Activated naive CD4-positive, alpha-beta T cell treated with anti-CD3 and anti-CD28 coated beads, Interleukin-2, amount 10 ng/mL, durations not matched to agents 7 days and 5 days (primary cell): ENCODE results near the gene IGDCC3.
A peak's percentile ranks its signal among the peaks of the same experiment; 100 is the strongest.

Experiments
- CTCF ChIA-PET: fragments of 350-600 bp; sonication (Branson Sonifier 250); formaldehyde crosslinking; loops from one replicate; lab custom pipeline; 2021; ENCODE audit warnings: antibody characterized with exemption; lab: Charles Lee
- DNase-seq: peaks from one replicate; pipeline ENCODE4 v3.0.0-alpha.2; 2020
- H3K27ac Mint-ChIP-seq: one replicate; pipeline ENCODE4 v1.8.0; 2021; ENCODE audit warnings: mild to moderate bottlenecking, moderate library complexity, mixed read lengths
- H3K27me3 Mint-ChIP-seq: one replicate; pipeline ENCODE4 v1.8.0; 2021; ENCODE audit warnings: mild to moderate bottlenecking, mixed read lengths
- H3K36me3 Mint-ChIP-seq: one replicate; pipeline ENCODE4 v1.8.0; 2021; ENCODE audit warnings: mixed read lengths
- H3K4me1 Mint-ChIP-seq: one replicate; pipeline ENCODE4 v1.8.0; 2021; ENCODE audit warnings: mixed read lengths
- H3K4me3 Mint-ChIP-seq: one replicate; pipeline ENCODE4 v1.8.0; 2021; ENCODE audit warnings: mild to moderate bottlenecking, moderate library complexity, mixed read lengths
- H3K9me3 Mint-ChIP-seq: one replicate; pipeline ENCODE4 v1.8.0; 2021; ENCODE audit warnings: mixed read lengths

Gene IGDCC3

DNA sequence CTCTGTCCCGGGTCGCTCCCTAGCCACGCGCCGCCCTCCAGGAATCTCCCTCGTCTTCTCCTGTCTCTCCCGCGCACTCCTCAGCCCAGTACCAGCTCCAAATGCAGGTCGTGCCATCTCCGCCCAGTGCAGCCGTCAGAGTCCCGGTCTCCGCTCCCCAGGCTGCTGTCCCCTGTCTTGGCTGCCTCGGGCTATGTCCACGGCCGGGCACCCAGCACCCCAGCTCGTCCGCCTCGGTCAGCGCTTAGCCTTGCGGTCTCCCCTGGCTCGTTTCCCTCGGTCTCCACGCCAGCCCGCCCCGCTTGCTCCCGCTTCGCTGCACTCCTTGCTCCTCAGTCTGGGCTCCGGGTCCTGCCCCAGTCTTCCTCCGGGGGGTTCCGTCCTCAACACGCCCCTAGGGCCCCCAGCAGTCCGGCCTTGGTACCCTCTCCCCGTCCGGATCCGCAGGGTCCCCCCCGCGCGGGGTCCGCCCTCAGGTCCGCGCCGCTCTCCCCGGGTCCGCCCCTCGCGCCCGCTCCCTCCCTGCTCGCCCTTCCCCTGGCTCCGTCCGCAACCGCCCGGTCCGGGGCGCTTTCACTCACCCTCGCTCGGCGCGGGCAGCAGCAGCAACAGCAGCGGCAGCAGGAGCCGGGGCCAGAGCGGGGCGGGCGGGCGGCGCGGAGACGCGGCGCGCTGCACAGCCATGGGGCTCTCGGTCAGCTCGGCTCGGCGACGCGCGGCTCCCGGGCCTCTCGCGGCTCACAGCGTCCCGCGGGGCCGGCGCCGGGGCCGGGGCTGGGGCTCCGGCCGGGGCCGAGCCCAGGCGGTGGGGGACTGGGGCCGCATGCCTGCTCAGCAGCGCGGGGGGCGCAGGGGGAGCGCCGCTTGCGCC lies 462 bp downstream of the IGDCC3 start:
- peak overlapping the region; percentile 38 for H3K4me3 Mint-ChIP-seq
- no peak overlapping the region for H3K27ac Mint-ChIP-seq
- H3K36me3 Mint-ChIP-seq = no peaks in the 10 kb centered on the region
- peaks cover 90% of the 10 kb centered on the region for H3K27me3 Mint-ChIP-seq
- peaks cover 14% of the 10 kb centered on the region for H3K4me1 Mint-ChIP-seq
- DNase-seq = no peak
- CTCF ChIA-PET = interaction anchor here (0.9 kb wide), 1 partner anchor 8 kb away, joined by 4 read pairs; no protein-coding TSS in a partner anchor
- no peaks in the 10 kb centered on the region for H3K9me3 Mint-ChIP-seq

DNA sequence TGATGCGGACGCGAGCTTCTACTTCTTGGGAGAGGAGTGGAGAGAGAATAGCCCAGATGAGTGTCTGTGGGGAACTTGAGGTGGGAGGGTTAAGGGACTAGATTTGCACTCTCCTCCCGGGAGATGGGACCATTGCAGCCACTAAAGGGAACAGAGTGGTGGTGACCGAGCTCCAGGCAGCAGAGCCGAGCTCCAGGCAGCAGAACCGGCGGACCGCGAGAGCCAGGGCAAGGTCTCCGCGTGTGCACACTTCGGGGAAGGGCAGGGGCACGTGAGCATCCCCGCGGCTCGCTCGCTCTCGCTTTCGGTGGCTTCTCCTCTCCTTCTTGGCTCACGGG lies 1.1 kb downstream of the IGDCC3 start:
- Mint-ChIP-seq H3K4me1 (peaks cover 14% of the 10 kb centered on the region), H3K27ac (no peak overlapping the region), H3K27me3 (peaks cover 94% of the 10 kb centered on the region), H3K9me3 (no peaks in the 10 kb centered on the region), H3K4me3 (peak overlapping the region; percentile 38), H3K36me3 (no peaks in the 10 kb centered on the region)
- CTCF ChIA-PET = interaction anchor here (0.7 to 0.9 kb wide), 2 partner anchors 9 to 11 kb away, joined by 3 to 4 read pairs; no protein-coding TSS in a partner anchor
- peak; percentile 27 for DNase-seq

DNA sequence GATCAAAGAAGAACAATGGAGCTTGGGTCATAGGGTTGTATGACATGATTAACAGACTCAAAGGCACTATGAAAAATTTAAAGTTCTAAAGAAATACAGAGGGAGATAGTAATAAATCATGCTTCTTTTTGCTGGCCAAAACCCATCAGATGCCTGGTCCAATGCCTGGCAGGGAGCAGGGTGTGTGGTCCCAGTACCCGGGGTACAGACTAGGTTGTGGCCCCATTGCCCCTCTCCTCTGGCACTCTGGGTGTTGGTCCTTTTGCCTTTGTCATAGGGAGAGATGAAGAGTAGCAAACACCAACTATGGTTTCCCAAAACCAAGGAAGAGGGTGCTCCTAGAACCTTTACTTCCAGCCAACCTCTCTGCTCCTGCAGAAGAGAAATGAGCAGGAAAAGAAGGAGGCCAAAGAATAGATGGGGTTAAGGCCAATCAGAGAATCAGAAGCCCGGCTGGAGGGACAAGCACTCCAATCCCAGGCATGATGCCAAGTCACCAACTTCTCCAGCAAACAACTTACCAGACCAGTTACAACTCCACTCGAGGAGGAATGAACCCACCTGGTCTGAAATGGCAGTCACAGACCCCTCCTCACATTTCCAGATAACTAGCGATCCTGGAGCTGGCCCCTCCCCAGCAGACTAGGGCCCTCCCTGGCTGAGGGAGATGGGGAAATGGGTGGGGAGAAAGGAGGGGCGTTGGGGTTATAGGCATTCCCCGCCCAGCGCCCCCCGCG lies 1.8 kb downstream of the IGDCC3 start:
- Mint-ChIP-seq H3K27me3 (peaks cover 98% of the 10 kb centered on the region), H3K9me3 (no peaks in the 10 kb centered on the region), H3K4me1 (peaks cover 14% of the 10 kb centered on the region), H3K36me3 (no peaks in the 10 kb centered on the region), H3K27ac (no peak overlapping the region), H3K4me3 (peak overlapping the region; percentile 10)
- no peak for DNase-seq
- CTCF ChIA-PET = interaction anchor here (0.7 to 0.9 kb wide), 2 partner anchors 9 to 12 kb away, joined by 3 to 4 read pairs; no protein-coding TSS in a partner anchor

DNA sequence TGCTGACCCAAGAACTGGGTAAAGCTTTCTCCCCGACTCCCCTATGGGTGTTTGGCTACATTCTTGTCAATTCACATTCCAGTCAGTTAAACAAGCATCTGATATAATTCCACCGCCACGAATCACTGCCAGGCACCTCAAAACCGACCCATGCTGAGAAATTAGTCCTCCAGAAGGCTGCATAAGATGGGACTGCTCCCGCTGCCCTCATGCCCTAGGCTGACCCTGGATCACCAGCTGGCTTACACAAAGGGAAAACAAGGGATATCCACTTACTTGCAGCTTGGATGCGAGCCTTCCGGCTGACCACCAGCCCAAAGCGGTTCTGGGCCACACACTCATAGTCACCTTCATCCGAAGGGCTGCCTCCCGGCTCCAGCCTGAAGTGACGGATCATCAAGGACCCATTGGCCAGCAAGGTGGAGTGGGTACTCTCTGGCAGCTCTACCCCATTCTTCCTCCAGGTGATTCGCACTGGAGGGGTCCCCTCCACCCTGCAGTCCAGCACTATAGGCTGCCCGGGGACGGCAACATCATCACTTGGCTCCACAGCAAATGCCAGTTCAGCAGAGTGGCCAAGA lies 2.9 kb downstream of the IGDCC3 start:
- Mint-ChIP-seq H3K4me3 (no peak overlapping the region), H3K27me3 (peaks cover 90% of the 10 kb centered on the region)

DNA sequence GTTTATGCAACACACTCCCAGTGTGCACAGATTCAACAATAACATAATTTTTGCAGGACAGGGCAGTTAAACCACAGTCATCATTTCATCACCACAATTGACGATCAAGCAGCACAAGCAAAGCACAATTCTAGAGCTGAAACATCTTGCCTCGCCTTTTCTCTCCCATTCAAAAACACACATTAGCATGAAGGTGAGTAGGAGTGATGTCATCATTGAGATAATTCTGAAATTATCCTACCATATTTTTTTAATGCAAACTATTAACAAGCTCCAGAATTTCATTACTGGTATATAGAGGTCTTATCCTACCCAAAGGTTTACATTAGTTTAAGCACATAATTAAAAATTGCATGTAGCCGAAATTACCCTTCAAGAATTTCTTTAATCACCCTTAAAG lies 3.5 kb downstream of the IGDCC3 start:
- no peak overlapping the region for H3K27ac Mint-ChIP-seq
- no peak for DNase-seq
- H3K36me3 Mint-ChIP-seq = no peaks in the 10 kb centered on the region
- H3K27me3 Mint-ChIP-seq = peaks cover 89% of the 10 kb centered on the region
- peaks cover 14% of the 10 kb centered on the region for H3K4me1 Mint-ChIP-seq
- CTCF ChIA-PET = interaction anchor here (4.4 kb wide), 1 partner anchor 11 kb away, joined by 11 read pairs; no protein-coding TSS in a partner anchor
- no peaks in the 10 kb centered on the region for H3K9me3 Mint-ChIP-seq
- H3K4me3 Mint-ChIP-seq = no peak overlapping the region

More for the DNA sequence above, 2.9 kb downstream of the IGDCC3 start:
- Mint-ChIP-seq H3K4me1 (peaks cover 14% of the 10 kb centered on the region), H3K27ac (no peak overlapping the region), H3K36me3 (no peaks in the 10 kb centered on the region), H3K9me3 (no peaks in the 10 kb centered on the region)
- no peak for DNase-seq
- CTCF ChIA-PET = interaction anchor here (4.4 kb wide), 1 partner anchor 10 kb away, joined by 11 read pairs; no protein-coding TSS in a partner anchor

DNA sequence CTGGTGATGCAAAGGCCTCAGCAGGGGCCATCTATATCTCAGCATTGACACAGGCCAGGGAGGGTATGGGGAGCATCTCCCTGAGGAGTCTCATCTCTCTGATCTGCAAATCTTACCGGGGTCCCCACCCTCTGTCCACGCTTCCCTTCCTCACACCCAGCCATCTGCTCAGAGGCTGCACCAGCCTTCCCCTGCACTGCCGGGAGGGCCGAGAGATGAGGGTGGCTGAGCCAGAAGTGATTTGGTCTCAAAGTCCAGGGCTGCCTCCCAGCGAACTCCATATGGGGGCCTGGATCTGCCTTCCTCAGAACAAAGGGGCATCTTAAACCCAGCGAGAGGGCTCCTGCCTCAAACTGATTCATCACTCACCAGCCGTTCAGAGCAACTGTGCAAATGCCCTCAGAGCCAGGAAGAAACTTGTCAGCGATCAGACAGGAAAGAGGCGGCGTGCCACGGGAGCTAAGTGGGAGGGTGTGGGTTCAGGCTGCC lies 4.6 kb downstream of the IGDCC3 start:
- DNase-seq = no peak
- CTCF ChIA-PET = interaction anchor here (4.4 kb wide), 1 partner anchor 12 kb away, joined by 11 read pairs; no protein-coding TSS in a partner anchor
- Mint-ChIP-seq H3K4me3 (no peak overlapping the region), H3K27me3 (peaks cover 77% of the 10 kb centered on the region), H3K9me3 (no peaks in the 10 kb centered on the region), H3K4me1 (peaks cover 9% of the 10 kb centered on the region), H3K36me3 (no peaks in the 10 kb centered on the region), H3K27ac (no peak overlapping the region)

DNA sequence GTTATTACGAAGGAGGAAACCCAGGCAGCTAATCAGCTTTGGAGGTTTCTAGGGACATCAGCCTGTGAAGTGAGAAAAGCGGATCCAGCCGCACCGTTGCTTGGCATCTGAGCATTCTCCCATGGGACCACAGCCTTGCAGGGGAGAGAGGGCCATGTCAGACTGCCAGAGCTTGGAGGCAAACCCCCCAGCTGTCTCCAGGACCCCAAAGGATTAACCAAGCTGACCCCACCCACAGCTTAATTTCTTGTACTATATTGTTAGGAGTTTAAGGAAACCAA lies 5.1 kb downstream of the IGDCC3 start:
- no peak overlapping the region for H3K27ac Mint-ChIP-seq
- H3K4me1 Mint-ChIP-seq = peaks cover 8% of the 10 kb centered on the region
- H3K4me3 Mint-ChIP-seq = no peak overlapping the region
- no peaks in the 10 kb centered on the region for H3K9me3 Mint-ChIP-seq
- CTCF ChIA-PET = interaction anchor here (4.4 kb wide), 1 partner anchor 13 kb away, joined by 11 read pairs; no protein-coding TSS in a partner anchor
- peaks cover 73% of the 10 kb centered on the region for H3K27me3 Mint-ChIP-seq
- no peaks in the 10 kb centered on the region for H3K36me3 Mint-ChIP-seq
- DNase-seq = no peak

DNA sequence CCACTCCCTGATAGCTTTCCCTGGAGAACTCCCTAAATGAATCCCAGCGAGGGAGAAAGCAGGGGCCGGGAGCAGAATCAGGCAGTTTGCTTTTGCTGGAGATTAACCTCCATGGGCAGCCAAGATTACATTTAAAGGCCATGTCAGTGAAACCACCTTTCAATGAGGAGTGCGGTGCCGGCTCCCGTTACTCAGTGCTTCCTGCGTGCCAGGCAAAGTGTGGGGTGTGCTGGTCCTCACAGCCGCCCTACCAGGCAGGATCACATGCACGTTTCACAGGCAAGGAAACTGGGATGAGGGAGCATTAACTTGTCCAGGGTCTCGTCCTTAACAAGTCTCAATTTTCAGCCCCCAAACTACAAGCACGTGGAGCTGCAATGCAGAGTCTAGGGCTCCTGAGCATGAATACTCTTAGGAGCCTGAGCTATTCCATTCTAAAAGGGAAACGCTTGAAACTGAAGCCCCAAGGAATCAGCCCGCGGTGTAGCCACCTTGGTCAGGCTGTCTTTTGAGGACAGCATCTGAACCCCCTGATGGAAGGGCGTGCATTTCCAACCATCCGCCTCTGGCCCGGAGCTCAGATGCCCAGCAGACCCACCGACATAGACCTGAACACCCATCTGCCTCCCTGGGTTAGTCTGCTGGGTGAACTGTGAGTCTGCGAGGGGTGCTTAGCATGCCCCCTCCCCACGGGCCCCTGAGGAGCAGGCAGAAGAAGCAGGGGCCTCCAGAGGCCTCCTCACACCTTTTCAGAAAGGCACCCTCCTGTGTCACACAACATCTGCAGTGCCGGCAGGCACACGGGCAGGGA lies 5.6 kb downstream of the IGDCC3 start:
- H3K27ac Mint-ChIP-seq = no peak overlapping the region
- no peaks in the 10 kb centered on the region for H3K36me3 Mint-ChIP-seq
- no peak for DNase-seq
- CTCF ChIA-PET = interaction anchor here (0.9 to 4.4 kb wide), 2 partner anchors 11 to 13 kb away, joined by 3 to 11 read pairs; no protein-coding TSS in a partner anchor
- peaks cover 7% of the 10 kb centered on the region for H3K4me1 Mint-ChIP-seq
- no peaks in the 10 kb centered on the region for H3K9me3 Mint-ChIP-seq
- peaks cover 70% of the 10 kb centered on the region for H3K27me3 Mint-ChIP-seq
- H3K4me3 Mint-ChIP-seq = no peak overlapping the region

DNA sequence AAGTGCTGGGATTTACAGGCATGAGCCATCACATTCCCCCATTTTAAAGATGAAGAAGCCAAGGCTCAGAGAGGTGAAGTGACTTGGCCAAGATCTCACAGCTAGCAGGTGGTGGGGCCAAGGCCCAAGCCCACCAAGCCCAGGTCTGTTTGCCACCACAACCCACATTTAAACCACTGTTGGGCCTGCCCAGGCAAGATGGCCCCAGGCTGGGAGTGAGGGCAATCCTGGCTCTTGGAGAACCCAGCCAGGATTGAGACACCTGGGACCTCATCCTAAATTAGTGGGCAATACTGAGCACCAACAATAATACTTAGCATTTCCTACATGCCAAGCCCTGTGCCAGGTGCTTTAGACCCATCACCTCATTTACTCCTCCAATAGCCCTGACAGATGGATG lies 6.9 kb downstream of the IGDCC3 start:
- DNase-seq = no peak
- CTCF ChIA-PET = interaction anchor here (0.9 to 4.4 kb wide), 3 partner anchors 13 to 51 kb away, joined by 3 to 11 read pairs (median 3); no protein-coding TSS in a partner anchor
- peaks cover 66% of the 10 kb centered on the region for H3K27me3 Mint-ChIP-seq
- H3K36me3 Mint-ChIP-seq = no peaks in the 10 kb centered on the region
- no peaks in the 10 kb centered on the region for H3K9me3 Mint-ChIP-seq
- no peak overlapping the region for H3K4me3 Mint-ChIP-seq
- H3K4me1 Mint-ChIP-seq = peaks cover 3% of the 10 kb centered on the region
- H3K27ac Mint-ChIP-seq = no peak overlapping the region

DNA sequence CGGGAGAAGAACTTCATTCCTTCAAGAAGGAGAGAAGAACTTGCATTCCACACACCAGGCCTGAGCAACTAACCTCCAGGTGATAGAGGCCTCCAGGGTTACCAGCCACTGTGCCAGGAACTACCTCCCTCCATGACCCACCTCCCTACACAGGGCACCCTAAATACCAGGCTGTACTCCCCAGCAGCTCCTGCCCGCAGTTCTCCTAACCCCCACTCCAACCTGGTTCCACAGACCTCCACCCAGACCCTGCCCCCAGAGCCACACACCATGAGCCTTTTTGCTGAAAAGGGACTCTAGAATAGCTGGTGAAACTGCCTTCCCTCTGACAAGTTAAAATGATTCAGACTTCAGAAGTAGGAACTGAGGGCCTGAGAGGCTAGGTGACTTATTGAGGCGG lies 8.2 kb downstream of the IGDCC3 start:
- no peak overlapping the region for H3K27ac Mint-ChIP-seq
- H3K36me3 Mint-ChIP-seq = no peaks in the 10 kb centered on the region
- H3K9me3 Mint-ChIP-seq = no peaks in the 10 kb centered on the region
- CTCF ChIA-PET = interaction anchor here (0.6 to 1.2 kb wide), 2 partner anchors 48 to 642 kb away, joined by 3 read pairs; no protein-coding TSS in a partner anchor
- H3K27me3 Mint-ChIP-seq = peaks cover 65% of the 10 kb centered on the region
- H3K4me1 Mint-ChIP-seq = peaks cover 3% of the 10 kb centered on the region
- no peak overlapping the region for H3K4me3 Mint-ChIP-seq
- no peak for DNase-seq

DNA sequence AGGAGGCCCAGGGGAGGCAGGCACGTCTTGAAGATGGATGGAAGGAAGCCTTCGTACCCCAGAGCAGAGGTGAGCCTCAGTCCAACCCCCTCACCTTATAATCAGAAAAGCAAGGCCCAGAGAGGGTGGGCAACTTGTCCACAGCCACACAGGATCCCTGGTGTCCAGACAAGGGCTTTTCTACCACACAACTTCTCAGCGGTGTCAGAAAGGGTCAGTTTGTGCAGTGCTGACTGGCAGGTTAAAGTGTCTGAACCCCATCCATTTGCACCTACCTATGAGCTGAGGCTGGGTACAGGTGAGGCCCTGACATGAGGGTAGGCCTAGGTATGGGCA lies 8.6 kb downstream of the IGDCC3 start:
- CTCF ChIA-PET = interaction anchor here (1.4 kb wide), 1 partner anchor 16 kb away, joined by 4 read pairs; no protein-coding TSS in a partner anchor
- Mint-ChIP-seq H3K27me3 (peaks cover 66% of the 10 kb centered on the region), H3K9me3 (no peaks in the 10 kb centered on the region), H3K4me1 (peaks cover 3% of the 10 kb centered on the region), H3K27ac (no peak overlapping the region), H3K36me3 (no peaks in the 10 kb centered on the region), H3K4me3 (no peak overlapping the region)
- DNase-seq = no peak

DNA sequence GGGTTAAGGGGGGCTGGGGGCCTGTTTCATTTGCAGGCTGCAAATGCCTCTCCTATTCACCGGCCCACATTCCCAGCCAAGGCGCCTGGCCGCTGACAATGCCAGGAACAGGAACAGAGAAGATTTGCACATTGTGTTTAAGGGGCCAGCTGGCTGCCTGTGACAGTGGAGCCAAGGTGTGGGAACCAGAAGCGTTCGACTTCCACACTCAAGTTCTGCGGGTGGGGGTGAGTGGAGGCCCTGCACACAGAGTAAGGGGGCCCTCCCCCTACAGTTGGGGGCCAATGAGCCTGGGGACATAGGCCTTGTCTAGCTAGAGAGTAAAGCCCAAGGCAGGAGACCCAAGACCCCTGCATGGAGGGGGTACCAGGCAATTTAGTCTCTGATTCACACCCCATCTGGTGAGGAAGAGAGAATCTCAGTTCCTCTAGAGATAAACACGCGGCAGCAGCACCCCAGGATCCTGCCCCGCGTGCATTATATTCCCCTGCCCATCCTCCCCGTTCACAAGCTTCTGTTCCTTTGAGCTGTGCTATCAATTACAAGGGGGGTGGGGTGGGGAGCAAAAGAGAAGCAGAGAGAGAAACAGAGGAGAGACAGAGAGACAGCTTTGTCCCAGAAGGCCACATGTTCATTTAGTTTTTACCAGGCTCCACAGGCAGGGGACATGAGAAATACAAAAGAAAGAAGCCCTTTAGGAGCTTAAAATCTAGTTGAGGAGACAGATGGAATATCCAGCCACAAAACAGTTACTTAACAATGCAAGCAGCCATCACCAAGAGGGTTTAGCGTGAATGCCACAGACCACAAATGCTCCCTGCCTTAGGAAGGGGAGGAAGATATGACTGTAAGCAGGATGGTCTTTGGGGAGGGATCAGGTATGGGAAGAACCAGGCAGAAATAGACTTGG lies 9.2 kb downstream of the IGDCC3 start:
- CTCF ChIA-PET = interaction anchor here (1.4 kb wide), 1 partner anchor 16 kb away, joined by 4 read pairs; no protein-coding TSS in a partner anchor
- DNase-seq = no peak
- H3K9me3 Mint-ChIP-seq = no peaks in the 10 kb centered on the region
- no peaks in the 10 kb centered on the region for H3K36me3 Mint-ChIP-seq
- H3K4me3 Mint-ChIP-seq = no peak overlapping the region
- H3K27ac Mint-ChIP-seq = no peak overlapping the region
- H3K4me1 Mint-ChIP-seq = peaks cover 3% of the 10 kb centered on the region
- peaks cover 63% of the 10 kb centered on the region for H3K27me3 Mint-ChIP-seq
